ENCODE results near the gene CCL22.

- TF ChIP-seq POLR2A (IDR thresholded peaks at IDR 0.05; ENCODE audit: low read length) (no peak), GATA1 (IDR thresholded peaks at IDR 0.05; ENCODE audit: low read depth, low read length) (no peak)
Observed at GRCh38 chr16:57310801-57311200, 47.8 kb upstream of the CCL22 start.

Data from erythroblast (primary cell).